KMS-11 (cell line): ENCODE data around the gene CACNA2D3.

Experiments
- H2AFZ ChIP-seq: fragments of 200-600 bp; sonication (generic); 2 replicates; pipeline ENCODE4 v1.6.1; 2016; ENCODE audit warnings: antibody characterized with exemption, mixed run types, low read depth
- H3K27ac ChIP-seq: fragments of 200-600 bp; sonication (generic); 2 replicates; pipeline ENCODE4 v1.6.1; 2016; ENCODE audit warnings: mild to moderate bottlenecking, mixed run types
- H3K27me3 ChIP-seq: fragments of 200-600 bp; sonication (generic); 2 replicates; pipeline ENCODE4 v1.6.1; 2017; ENCODE audit warnings: mild to moderate bottlenecking, low read depth, mixed run types, moderate library complexity; ENCODE audit not compliant: insufficient read depth
- H3K36me3 ChIP-seq: fragments of 200-600 bp; sonication (generic); 2 replicates; pipeline ENCODE4 v1.6.1; 2017; ENCODE audit warnings: mild to moderate bottlenecking, mixed run types; ENCODE audit not compliant: insufficient read depth
- H3K4me1 ChIP-seq: fragments of 200-600 bp; sonication (generic); 2 replicates; pipeline ENCODE4 v1.6.1; 2016; ENCODE audit warnings: mild to moderate bottlenecking, low read depth, mixed run types; ENCODE audit not compliant: poor library complexity, severe bottlenecking
- H3K4me2 ChIP-seq: fragments of 200-600 bp; sonication (generic); 2 replicates; pipeline ENCODE4 v1.7.0; 2016; ENCODE audit warnings: mild to moderate bottlenecking, mixed run types
- H3K4me3 ChIP-seq: fragments of 200-600 bp; sonication (generic); IDR thresholded peaks from 2 replicates; pipeline ENCODE4 v1.6.1; 2017; ENCODE audit warnings: low read depth, low read length, mixed read lengths; ENCODE audit not compliant: insufficient read depth
- H3K79me2 ChIP-seq: fragments of 200-600 bp; sonication (generic); 2 replicates; pipeline ENCODE4 v1.6.1; 2016; ENCODE audit warnings: low read depth, mixed run types; ENCODE audit not compliant: insufficient read depth
- H3K9ac ChIP-seq: fragments of 200-600 bp; sonication (generic); 2 replicates; pipeline ENCODE4 v1.6.1; 2016; ENCODE audit warnings: mild to moderate bottlenecking, mixed run types
- H4K20me1 ChIP-seq: fragments of 200-600 bp; sonication (generic); 2 replicates; pipeline ENCODE4 v1.6.1; 2016; ENCODE audit warnings: mild to moderate bottlenecking, mixed run types; ENCODE audit not compliant: insufficient read depth
- TF ChIP-seq, protein P1 (sequence below): fragments of 200-600 bp; sonication (generic); conservative IDR thresholded peaks from 2 replicates; pipeline ENCODE4 v1.6.1; 2017; ENCODE audit warnings: low read depth, mild to moderate bottlenecking, antibody characterized with exemption, low read length, moderate library complexity, mixed read lengths

Gene CACNA2D3

DNA sequence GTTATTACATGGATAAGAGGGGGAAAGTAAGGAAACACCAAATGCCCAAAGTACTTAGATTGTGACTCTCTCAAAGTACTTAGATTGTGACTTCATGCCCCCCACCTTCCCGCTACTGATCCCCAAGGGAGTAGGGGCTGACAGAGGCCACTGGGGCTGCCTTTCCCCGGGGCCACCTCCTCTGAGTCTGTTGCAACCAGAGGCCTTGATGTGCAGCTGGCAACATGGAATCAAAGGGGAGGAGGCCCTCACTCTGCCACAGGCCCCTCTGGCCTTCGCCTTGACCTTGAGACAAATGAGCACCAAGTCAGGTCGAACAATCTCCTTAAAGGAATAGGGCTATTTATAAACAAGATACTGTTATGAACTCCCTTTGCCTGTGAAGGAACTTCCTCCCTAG lies 743.0 kb downstream of the CACNA2D3 start:
- no peak overlapping the region for H3K27ac ChIP-seq
- H3K36me3 ChIP-seq = no peaks in the 10 kb centered on the region
- H3K4me3 ChIP-seq = no peak overlapping the region
- no peaks in the 10 kb centered on the region for H3K79me2 ChIP-seq
- H2AFZ ChIP-seq = no peak overlapping the region
- no peaks in the 10 kb centered on the region for H3K4me1 ChIP-seq
- H4K20me1 ChIP-seq = no peaks in the 10 kb centered on the region
- H3K4me2 ChIP-seq = no peak overlapping the region
- TF ChIP-seq, protein P1, sequence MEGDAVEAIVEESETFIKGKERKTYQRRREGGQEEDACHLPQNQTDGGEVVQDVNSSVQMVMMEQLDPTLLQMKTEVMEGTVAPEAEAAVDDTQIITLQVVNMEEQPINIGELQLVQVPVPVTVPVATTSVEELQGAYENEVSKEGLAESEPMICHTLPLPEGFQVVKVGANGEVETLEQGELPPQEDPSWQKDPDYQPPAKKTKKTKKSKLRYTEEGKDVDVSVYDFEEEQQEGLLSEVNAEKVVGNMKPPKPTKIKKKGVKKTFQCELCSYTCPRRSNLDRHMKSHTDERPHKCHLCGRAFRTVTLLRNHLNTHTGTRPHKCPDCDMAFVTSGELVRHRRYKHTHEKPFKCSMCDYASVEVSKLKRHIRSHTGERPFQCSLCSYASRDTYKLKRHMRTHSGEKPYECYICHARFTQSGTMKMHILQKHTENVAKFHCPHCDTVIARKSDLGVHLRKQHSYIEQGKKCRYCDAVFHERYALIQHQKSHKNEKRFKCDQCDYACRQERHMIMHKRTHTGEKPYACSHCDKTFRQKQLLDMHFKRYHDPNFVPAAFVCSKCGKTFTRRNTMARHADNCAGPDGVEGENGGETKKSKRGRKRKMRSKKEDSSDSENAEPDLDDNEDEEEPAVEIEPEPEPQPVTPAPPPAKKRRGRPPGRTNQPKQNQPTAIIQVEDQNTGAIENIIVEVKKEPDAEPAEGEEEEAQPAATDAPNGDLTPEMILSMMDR = no peak
- no peaks in the 10 kb centered on the region for H3K27me3 ChIP-seq
- H3K9ac ChIP-seq = no peak overlapping the region

DNA sequence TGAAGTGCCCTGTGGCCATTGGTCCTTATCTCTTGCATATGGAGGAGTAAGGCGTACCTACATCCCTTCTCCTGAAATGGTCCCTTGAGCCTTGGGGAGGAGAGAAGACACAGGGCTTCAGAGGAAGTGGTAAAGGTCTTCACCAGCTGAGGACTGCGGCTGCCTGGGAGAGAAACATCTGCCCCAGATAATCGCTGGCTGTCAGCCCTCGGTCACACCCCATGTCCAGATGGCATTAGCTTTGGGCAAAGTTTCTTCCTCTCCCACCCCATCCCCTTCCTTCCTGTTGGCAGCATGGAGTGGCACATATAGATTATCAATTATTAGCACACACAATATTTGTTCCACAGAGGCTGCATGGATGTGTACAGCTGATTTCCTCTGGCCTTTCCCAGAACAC lies 743.9 kb downstream of the CACNA2D3 start:
- H3K4me3 ChIP-seq = no peak overlapping the region
- no peaks in the 10 kb centered on the region for H3K79me2 ChIP-seq
- no peak overlapping the region for H2AFZ ChIP-seq
- no peak overlapping the region for H3K27ac ChIP-seq
- no peaks in the 10 kb centered on the region for H3K36me3 ChIP-seq
- no peaks in the 10 kb centered on the region for H3K27me3 ChIP-seq
- H3K4me1 ChIP-seq = no peaks in the 10 kb centered on the region
- no peaks in the 10 kb centered on the region for H4K20me1 ChIP-seq
- H3K4me2 ChIP-seq = no peak overlapping the region
- H3K9ac ChIP-seq = no peak overlapping the region
- TF ChIP-seq, protein P1 = no peak

DNA sequence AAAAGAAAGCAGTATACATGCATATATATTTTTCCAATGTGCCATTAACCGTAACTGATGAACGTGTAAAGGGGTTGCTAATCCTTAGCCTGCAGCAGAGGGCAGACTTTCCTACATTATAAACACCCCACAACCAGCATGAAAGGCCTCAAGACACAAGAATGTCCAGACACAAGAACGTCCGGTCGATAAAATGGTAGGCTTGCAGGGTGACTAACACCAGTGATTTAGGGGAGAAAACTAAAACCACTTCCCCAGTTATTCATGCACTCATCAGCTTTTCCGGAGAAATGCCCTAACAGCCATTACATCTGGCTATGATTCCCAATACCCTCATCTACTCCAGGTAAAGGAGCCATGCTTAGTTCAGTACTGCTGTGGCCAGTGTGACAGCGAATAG lies 748.1 kb downstream of the CACNA2D3 start:
- Histone ChIP-seq H3K27me3 (no peaks in the 10 kb centered on the region), H3K4me3 (no peak overlapping the region), H2AFZ (no peak overlapping the region), H4K20me1 (no peaks in the 10 kb centered on the region), H3K4me1 (no peaks in the 10 kb centered on the region), H3K4me2 (no peak overlapping the region), H3K27ac (no peak overlapping the region), H3K36me3 (no peaks in the 10 kb centered on the region), H3K9ac (no peak overlapping the region), H3K79me2 (no peaks in the 10 kb centered on the region)
- TF ChIP-seq, protein P1 = no peak

DNA sequence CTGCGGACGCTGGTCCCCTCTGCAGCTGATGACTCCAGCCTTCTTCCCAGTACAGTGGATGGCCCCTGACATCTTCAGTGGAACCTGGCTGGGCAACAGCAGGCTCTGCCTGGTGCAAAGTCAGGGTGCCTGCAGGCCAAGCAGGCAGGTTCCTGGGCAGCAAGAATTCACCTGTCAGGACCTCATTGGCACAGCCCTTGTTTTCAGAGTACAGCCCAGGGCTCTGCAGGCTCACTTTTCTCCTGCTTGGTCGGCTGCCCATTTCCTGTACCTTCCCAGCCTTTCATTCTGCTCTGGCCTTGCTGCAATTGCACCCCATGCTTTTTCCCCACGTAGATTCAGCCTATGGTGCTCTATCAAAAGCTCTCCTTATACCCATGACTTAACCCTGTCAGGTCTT lies 749.5 kb downstream of the CACNA2D3 start:
- Histone ChIP-seq H3K4me1 (no peaks in the 10 kb centered on the region), H3K4me3 (no peak overlapping the region), H3K27me3 (no peaks in the 10 kb centered on the region), H3K36me3 (no peaks in the 10 kb centered on the region), H3K27ac (no peak overlapping the region), H3K4me2 (no peak overlapping the region), H3K79me2 (no peaks in the 10 kb centered on the region), H4K20me1 (no peaks in the 10 kb centered on the region), H3K9ac (no peak overlapping the region), H2AFZ (no peak overlapping the region)
- TF ChIP-seq, protein P1 = no peak
